H1 (cell line): Measurements from ENCODE around the gene VGLL1. TPM values are rescaled to one million over a fixed set of nuclear protein-coding genes. Genes with fewer than 3 reads are reported as not detected.

Source experiments
- ATF3 ChIP-seq: IDR thresholded peaks from 2 replicates; pipeline ENCODE4 v1.6.1; 2011; ENCODE audit warnings: low read depth, mild to moderate bottlenecking, low read length; ENCODE audit not compliant: insufficient read depth
- BACH1 ChIP-seq: IDR thresholded peaks from 2 replicates; pipeline ENCODE4 v1.6.1; 2012; ENCODE audit warnings: low read length, improper control_type of control experiment
- POLR2A ChIP-seq, 2 experiments: IDR thresholded peaks; 1 replicate in 1 of 2; 2 replicates in 1 of 2; pipeline ENCODE4 v1.6.1; 2011; ENCODE audit warnings: low read depth in 2 of 2, low read length in 2 of 2, mild to moderate bottlenecking in 2 of 2; ENCODE audit errors: control extremely low read depth in 1 of 2
- POLR2AphosphoS5 ChIP-seq: IDR thresholded peaks from 2 replicates; pipeline ENCODE4 v1.6.1; 2011; ENCODE audit warnings: low read depth, low read length
- polyA plus RNA-seq, 7 experiments: library from polyadenylated mRNA; depleted of rRNA in 3 of 7; stranded (reverse) in 5 of 7; unstranded in 2 of 7; fragments of >200 nt in 5 of 7; fragments of 200-250 nt in 2 of 7; gene quantifications; 1 replicate in 5 of 7; 2 replicates in 1 of 7; 4 replicates in 1 of 7; pipeline versions ENCODE4 v1.2.1 to v1.2.3, GENCODE V29; 2011 to 2013; ENCODE audit warnings: missing spikeins in 2 of 7, mixed read lengths in 2 of 7
- total RNA-seq: library from RNA; stranded (reverse); fragmentation: NEBNext Ultra II Directional; extraction: Animal tissue kit (Norgen Biotek cat#: 25700); gene quantifications from 2 replicates; pipeline ENCODE4 v1.2.1, GENCODE V29; 2021

The VGLL1 gene
- total and polyA plus RNA-seq, 2 of the 8 experiments (the other 6 are each of a cell fraction or from before 2014, with no cell fraction given): not detected

- TF ChIP-seq POLR2A (IDR thresholded peaks at IDR 0.05; ENCODE audit: control extremely low read depth in 1 of 2, low read depth in 2 of 2, low read length in 2 of 2): peak in 1 of 2 experiments; percentile 54
- peak; percentile 46 for TF ChIP-seq POLR2AphosphoS5
- peak; percentile 44; the same call in 1 of the 2 replicates for TF ChIP-seq ATF3
- no peak for TF ChIP-seq BACH1
- TF ChIP-seq, all 59 proteins: peak for 8
Observed at GRCh38 chrX:136496764-136497555, 35.1 kb upstream of the VGLL1 start (continued).
